NCI-H146 treated with DMSO at 0.1 percent for 48 hours (cell line): ENCODE measurements around the gene AHNAK2.
"Not testable (repeated sequence)": the region's sequence is repeated elsewhere in the genome, so short reads cannot be mapped to it uniquely, and the experiment has no call there.

Experiments used
- DNase-seq: peaks from one replicate; lab custom pipeline; 2025; ENCODE audit not compliant: unreplicated experiment; lab: John Stamatoyannopoulos, UW

AHNAK2 gene

GRCh38 chr14:104954746-104955395 is 23.3 kb downstream of the AHNAK2 start:
- no peak for DNase-seq

GRCh38 chr14:104953896-104954656 is 24.1 kb downstream of the AHNAK2 start:
- DNase-seq, result no peak

- no peak for DNase-seq
These were observed 25.1 kb downstream of the AHNAK2 start for GRCh38 chr14:104953097-104953496.

- not testable (repeated sequence) for DNase-seq
These were observed 26.1 kb downstream of the AHNAK2 start for GRCh38 chr14:104951863-104952657.

GRCh38 chr14:104950701-104951100 is 27.5 kb downstream of the AHNAK2 start:
- not testable (repeated sequence) for DNase-seq

- DNase-seq, result no peak
These were observed 28.2 kb downstream of the AHNAK2 start for GRCh38 chr14:104950021-104950420.

- DNase-seq, result not testable (repeated sequence)
These were observed 28.7 kb downstream of the AHNAK2 start for GRCh38 chr14:104949406-104949955.

GRCh38 chr14:104948736-104949031 is 29.5 kb downstream of the AHNAK2 start:
- no peak for DNase-seq

- not testable (repeated sequence) for DNase-seq
These were observed 30.1 kb downstream of the AHNAK2 start for GRCh38 chr14:104947881-104948735.

GRCh38 chr14:104947201-104947600 is 31.0 kb downstream of the AHNAK2 start:
- DNase-seq, result not testable (repeated sequence)

- DNase-seq, result not testable (repeated sequence)
These were observed 31.9 kb downstream of the AHNAK2 start for GRCh38 chr14:104945986-104946965.

GRCh38 chr14:104945266-104945665 is 32.9 kb downstream of the AHNAK2 start:
- DNase-seq, result not testable (repeated sequence)

- DNase-seq, result not testable (repeated sequence)
These were observed 33.6 kb downstream of the AHNAK2 start for GRCh38 chr14:104944436-104945205.

- DNase-seq, result not testable (repeated sequence)
These were observed 34.2 kb downstream of the AHNAK2 start for GRCh38 chr14:104944016-104944308.

- not testable (repeated sequence) for DNase-seq
These were observed 34.8 kb downstream of the AHNAK2 start for GRCh38 chr14:104943216-104944015.

- DNase-seq, result no peak
These were observed 35.6 kb downstream of the AHNAK2 start for GRCh38 chr14:104942586-104942985.

- DNase-seq, result no peak
These were observed 36.4 kb downstream of the AHNAK2 start for GRCh38 chr14:104941508-104942365.
